ENCODE data around the gene PRND. TPM values are rescaled to one million over a fixed set of nuclear protein-coding genes. Genes with fewer than 3 reads are reported as not detected.

The PRND gene
- total and polyA plus RNA-seq, 2 of the 8 experiments (the other 6 are each of a cell fraction or from before 2014, with no cell fraction given): 0.09 to 0.11 TPM

- FAIRE-seq: no peak
- CTCF ChIA-PET (ENCODE audit: partially characterized antibody): interaction anchor here (0.6 kb wide), 1 partner anchor 330 kb away, joined by 3 read pairs; no protein-coding TSS in a partner anchor
- WGBS, 2 experiments (ENCODE audit: extremely low coverage in 1 of 2, insufficient coverage in 1 of 2, insufficient read length in 1 of 2, insufficient replicate concordance in 2 of 2, low coverage in 1 of 2, low lambda C conversion rate in 2 of 2, missing lambda C conversion rate in 1 of 2): 86% methylated on average over 6 of the region's 6 CpGs; no CpG with 5 or more reads in 1 of the 2 experiments
These were observed 39.0 kb upstream of the PRND start for GRCh38 chr20:4682682-4683081.

More at GRCh38 chr20:4682682-4683081, 39.0 kb upstream of the PRND start:
- Histone ChIP-seq H3K27ac (ENCODE audit: low read depth, low read length) (no peak overlapping the region), H2BK12ac (ENCODE audit: low read depth, low read length) (no peak overlapping the region), H3K9ac (replicated peaks in 1 of 4; ENCODE audit: extremely low read depth in 1 of 4, low read depth in 3 of 4, low read length in 3 of 4) (no peak overlapping the region), H3K4ac (replicated peaks; ENCODE audit: insufficient read length, low read depth, low read length) (no peak overlapping the region), H3K36me3 (ENCODE audit: control insufficient read depth in 2 of 4, insufficient read depth in 4 of 4, low read length in 3 of 4) (no peaks in the 10 kb centered on the region), H2AK5ac (ENCODE audit: low read depth, low read length) (no peak overlapping the region), H3K23ac (ENCODE audit: insufficient read length) (no peak overlapping the region), H3K4me2 (ENCODE audit: insufficient read depth in 1 of 2, low read depth in 2 of 2, low read length in 2 of 2) (no peak overlapping the region), H3K79me2 (ENCODE audit: control insufficient read depth in 1 of 2, insufficient read depth in 2 of 2, low read length in 2 of 2) (0 out of 4 replicates have a peak, but pooled peaks cover 0 to under 1% of the 10 kb centered on the region in 2 experiments), H2BK20ac (ENCODE audit: low read length) (no peak overlapping the region), H3K27me3 (replicated peaks in 1 of 4; ENCODE audit: control insufficient read depth in 3 of 4, extremely low read depth in 1 of 4, insufficient read depth in 3 of 4, low read length in 3 of 4) (no peaks in the 10 kb centered on the region; a peak in 3 of 7 replicates), H2BK5ac (ENCODE audit: low read depth, low read length) (no peak overlapping the region), H3K14ac (ENCODE audit: insufficient read length) (no peak overlapping the region), H2AFZ (ENCODE audit: low read length) (no peak overlapping the region), H3K23me2 (ENCODE audit: low read depth, low read length) (0 out of 2 replicates have a peak, but pooled peaks cover 2% of the 10 kb centered on the region), H4K20me1 (replicated peaks in 1 of 2; ENCODE audit: control insufficient read depth in 1 of 2, insufficient read depth in 2 of 2, low read length in 2 of 2) (no peaks in the 10 kb centered on the region), H3K18ac (ENCODE audit: extremely low read depth, low read length) (no peak overlapping the region), H4K5ac (ENCODE audit: insufficient read length, low read depth, low read length) (no peak overlapping the region), H4K91ac (replicated peaks; ENCODE audit: insufficient read length, low read length) (no peak overlapping the region), H3K56ac (replicated peaks; ENCODE audit: insufficient read length, low read depth, low read length) (no peak overlapping the region), H3K4me1 (replicated peaks in 1 of 4; ENCODE audit: control insufficient read depth in 3 of 4, insufficient read depth in 4 of 4, low read length in 3 of 4) (peaks cover 0 to 7% (median 2%) of the 10 kb centered on the region in 4 experiments; a peak in 4 of 7 replicates), H4K8ac (ENCODE audit: extremely low read depth, insufficient read depth, low read length) (no peak overlapping the region), H2BK15ac (ENCODE audit: low read length) (no peak overlapping the region), H2BK120ac (replicated peaks; ENCODE audit: low read depth, low read length) (no peak overlapping the region), H3K9me3 (ENCODE audit: insufficient read depth in 2 of 2, low read depth in 1 of 2, low read length in 1 of 2) (no peaks in the 10 kb centered on the region), H3K4me3 (ENCODE audit: extremely low read depth in 1 of 4, insufficient read depth in 2 of 4, low read depth in 3 of 4, low read length in 4 of 4) (no peak overlapping the region), H3K79me1 (ENCODE audit: low read depth, low read length) (no peaks in the 10 kb centered on the region)
- no peak for DNase-seq (ENCODE audit: low read depth in 1 of 2, low spot score in 2 of 2)
- no peak for TF ChIP-seq TEAD4 (IDR thresholded peaks at IDR 0.05; ENCODE audit: low read depth, low read length)
- POLR2A ChIA-PET (ENCODE audit: partially characterized antibody): interaction anchor here (0.6 kb wide), 1 partner anchor 9 kb away, joined by 3 read pairs; no protein-coding TSS in a partner anchor
